HG03469 (cell line): Measurements from ENCODE around the gene KCND2.
"Not testable (repeated sequence)": the region's sequence is repeated elsewhere in the genome, so short reads cannot be mapped to it uniquely, and the experiment has no call there.

Experiments
- ATAC-seq: cut with Tn5 transposase; IDR thresholded peaks from one replicate; pipeline ENCODE4 v1.9.1; 2021; ENCODE audit warnings: mild to moderate bottlenecking, moderate library complexity, moderate number of reproducible peaks; ENCODE audit not compliant: unreplicated experiment

Gene KCND2

DNA sequence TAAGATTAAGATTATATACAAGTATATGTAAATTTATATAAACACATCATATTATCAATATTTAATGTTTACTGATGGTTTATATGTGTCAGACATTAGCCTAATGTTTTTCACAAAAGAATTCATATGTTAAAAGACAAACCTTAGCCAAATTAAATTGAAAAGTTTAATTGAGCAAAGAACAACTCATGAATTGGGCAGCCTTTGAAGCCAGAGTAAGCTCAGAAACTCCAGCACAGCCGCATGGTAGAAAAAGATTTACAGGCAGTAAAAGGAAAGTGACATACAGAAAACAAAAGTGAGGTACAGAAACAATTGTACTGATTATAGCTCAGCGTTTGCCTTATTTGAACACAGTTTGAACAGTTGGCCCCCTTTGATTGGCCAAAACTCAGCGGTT lies 460.9 kb downstream of the KCND2 start:
- ATAC-seq: no peak

DNA sequence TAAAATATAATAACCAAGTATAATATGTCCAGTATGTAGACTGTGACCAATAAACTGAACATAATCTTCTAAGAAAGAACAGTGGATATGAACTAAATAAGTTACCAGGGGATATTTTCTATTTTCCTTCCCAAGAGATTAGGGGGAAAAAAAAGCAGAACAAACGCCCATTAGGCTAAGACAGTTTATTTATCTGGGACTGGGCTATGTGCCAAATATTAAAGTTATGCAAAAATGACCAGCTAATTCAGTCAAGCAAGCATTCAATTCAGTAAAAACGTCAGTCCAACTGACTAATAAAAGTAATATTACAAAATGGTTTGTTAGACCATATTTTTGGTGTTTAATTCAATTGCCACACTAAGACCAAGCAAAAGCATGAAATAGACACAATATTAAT lies 462.8 kb downstream of the KCND2 start:
- ATAC-seq: no peak

DNA sequence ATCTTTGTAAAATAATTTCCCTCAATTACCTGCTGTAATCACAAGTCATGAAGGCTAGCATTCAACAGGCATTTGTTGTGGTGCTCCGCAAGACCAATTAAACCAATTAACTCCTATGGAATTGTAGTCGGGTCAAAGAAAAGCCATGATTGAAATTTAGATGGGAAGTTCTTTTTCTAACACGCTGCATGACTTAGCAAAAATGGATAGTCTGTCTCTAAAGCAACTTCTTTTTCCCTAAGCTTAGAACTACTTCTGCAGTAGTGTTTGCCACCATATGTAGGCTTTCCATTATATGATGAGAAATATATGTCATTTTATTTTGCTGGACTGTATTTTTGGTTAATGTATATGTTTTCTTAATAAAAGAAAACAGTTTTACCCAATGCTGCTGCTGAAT lies 465.8 kb downstream of the KCND2 start:
- no peak for ATAC-seq

DNA sequence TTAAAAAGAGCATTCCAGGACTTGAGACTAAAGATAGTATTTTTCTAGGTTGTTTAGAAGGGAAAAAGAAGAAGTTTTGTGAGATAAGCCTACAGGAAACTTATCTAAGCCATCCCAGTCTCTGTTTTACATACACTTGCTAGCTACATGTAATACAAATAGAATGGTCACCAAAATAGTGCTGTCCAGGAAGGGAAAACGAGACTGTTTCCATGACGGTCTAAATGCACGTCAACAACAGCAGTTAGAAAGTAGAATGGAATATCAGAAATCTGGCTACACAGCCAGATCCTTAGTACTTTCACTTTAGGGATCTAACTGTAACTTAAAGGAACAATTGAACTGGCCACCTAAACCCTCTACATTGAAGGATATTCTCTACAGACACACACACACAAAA lies 467.4 kb downstream of the KCND2 start:
- ATAC-seq: no peak

DNA sequence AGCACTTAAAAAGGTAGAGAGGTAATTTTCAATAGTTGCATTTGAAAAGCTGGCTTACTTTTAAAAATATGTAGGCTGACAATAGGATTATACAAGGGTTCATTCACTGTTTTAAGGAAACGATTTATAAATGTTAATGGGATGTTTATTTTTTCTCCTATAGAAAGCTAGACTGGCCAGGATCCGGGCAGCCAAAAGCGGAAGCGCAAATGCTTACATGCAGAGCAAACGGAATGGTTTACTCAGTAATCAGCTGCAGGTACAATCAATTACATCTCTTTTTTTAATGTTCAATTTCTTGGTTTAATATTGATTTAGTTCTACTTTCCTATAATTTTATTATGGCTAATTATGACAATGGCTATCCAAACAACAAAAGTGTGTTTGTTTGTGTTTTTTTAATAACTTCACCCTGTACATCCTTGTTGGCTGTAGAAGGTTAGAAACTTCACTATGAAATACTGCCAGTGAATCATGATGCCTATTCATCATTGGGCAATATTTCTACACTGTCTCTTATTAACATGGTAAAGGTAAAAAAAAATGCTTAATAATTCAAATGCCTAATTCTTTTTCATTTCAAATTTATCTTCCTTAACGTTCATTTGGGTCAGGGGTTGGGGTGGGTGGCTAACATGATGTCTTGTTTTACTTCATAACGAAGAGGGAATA lies 468.5 kb downstream of the KCND2 start:
- no peak for ATAC-seq

DNA sequence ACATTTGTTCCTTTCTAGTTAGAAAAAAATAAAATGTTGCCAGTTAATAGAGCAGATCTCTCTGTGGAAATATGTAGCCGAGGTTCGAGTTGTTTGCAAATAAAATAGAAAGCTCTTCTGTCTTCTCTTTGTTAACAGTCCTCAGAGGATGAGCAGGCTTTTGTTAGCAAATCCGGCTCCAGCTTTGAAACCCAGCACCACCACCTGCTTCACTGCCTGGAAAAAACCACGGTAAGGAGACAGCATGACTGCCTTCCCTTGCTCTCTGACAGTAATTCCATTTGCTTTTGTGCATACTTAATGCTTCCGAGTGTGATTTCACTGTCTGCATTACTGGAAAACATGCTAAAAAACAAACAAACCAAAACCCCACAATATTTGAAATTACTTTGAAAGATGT lies 469.4 kb downstream of the KCND2 start:
- no peak for ATAC-seq

DNA sequence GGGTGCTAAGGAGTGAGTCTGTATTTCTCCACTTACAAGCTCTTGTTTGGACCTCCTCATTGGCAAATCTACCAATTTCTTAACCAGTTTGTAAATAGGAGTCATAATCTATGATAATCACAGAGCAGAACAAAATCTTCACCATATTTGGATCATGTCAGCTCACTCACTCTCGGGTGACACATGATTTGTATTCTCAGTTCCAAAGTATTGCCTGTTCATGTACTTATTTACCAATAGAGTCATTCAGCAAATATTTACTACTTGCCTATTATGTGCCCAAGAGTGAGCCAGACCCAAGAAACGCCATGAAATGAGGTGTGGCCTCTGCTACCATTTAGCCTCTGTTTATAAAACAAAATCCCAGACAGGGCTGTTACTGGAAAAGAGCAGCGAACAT lies 470.2 kb downstream of the KCND2 start:
- ATAC-seq: no peak

DNA sequence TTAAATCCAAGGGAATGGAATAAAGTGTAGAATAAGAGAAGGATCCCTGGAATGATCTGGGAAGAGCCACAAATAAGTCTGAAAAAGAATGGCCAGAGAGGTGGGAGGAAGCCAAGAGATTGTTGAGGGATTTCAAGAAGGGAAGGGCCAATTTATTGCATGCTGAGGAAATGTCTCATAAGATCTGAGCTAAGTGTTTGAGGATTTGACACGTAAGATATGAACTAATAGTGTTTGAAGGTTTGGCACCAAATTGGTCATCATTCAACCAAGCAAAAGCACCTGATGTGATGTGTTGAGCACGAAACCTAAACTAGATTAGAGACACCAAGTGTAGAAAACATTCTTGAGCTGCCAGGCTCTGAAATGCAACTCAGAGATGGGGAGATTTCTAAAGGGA lies 487.1 kb downstream of the KCND2 start:
- ATAC-seq: peak; percentile 61

DNA sequence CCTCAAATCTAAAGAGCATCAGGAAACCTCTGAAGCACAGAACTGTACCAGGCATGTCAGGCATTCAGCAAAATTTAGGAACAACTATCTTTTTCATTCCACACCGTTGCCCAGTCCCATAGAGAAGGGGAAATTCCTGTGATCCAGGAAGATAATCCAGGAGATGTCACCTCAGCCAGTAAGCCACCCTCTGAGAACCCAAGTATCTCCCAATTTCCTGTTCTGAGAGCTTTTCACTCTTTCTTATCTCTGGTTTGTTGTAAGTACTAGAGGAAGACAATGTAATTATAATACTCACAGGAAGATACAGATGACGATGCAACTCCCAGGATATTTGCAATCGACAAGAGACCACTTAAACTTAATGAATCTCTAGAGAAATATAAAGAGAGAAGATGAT lies 487.9 kb downstream of the KCND2 start:
- ATAC-seq: no peak

DNA sequence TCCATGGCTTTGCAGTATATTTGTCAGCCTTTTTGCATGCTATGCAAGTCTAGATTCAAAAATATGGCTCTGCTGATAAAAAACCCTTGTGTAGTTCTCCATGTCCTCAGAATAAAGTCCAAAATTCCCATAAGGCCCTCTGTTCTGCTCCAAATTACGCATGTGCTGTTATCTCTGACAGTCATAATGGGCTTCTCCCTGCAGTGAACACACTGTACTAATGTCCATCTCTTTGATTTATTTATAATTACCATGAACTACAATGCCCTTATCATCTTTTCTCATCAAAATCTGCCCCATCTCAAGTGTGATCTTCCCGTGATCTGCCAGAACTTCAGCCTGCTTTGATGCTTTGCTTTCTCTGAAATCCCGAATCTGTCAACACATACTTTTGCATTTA lies 497.2 kb downstream of the KCND2 start:
- no peak for ATAC-seq

DNA sequence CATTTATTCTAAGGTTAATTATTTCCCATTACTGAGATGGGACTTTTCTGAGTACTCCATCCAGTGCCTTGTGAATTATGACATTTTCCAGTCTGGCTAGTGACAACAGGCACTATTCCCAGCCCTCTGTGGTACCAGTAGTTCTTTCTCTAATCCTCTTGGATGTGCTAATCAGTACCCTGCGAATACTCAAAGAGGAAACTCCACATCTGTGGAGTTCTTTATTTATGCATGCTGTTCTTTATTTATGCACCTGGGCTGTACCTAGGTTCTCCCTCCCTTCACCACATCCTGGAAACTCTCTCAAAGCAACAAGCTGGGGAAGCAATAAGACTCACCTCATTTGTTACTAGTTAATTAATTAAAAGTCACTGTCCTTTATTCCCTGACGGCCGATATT lies 501.5 kb downstream of the KCND2 start:
- ATAC-seq: no peak

DNA sequence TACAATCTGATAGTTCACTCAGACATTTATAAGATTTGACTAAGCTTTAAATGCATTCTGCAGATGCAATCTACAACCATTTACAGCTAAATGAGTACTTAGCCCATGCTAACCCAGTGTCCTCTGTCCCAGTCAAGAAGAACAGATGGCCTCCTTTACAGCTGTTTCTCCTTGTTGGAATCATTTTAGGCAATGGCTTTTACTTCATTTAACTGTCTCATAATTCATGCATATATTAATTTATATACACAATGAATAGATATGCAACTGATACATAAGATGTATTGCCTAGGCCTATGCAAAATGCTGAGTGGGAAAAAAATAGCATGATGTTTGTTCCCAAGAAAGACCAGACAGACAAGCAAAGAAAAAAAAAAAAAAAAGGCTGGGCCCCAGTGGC lies 502.8 kb downstream of the KCND2 start:
- no peak for ATAC-seq

DNA sequence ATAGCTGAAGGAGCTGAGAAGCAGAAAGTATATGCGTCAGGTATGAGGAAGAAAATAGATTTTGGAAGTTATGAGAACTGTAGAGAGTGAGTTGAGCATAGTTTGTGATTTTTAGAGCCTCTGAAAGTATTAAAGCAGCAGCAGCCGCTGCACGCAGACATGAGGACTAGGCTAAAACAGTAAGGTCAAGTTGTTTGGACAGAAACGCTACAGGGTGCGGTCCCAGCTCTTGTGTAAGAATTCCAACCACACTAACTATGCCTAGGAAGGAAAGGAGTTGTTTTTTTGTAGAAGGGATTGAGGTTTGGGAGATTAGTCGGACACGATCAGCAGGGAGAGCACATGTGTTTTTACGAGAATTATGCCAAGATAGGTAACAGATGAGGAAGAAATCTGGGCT lies 506.1 kb downstream of the KCND2 start:
- ATAC-seq: not testable (repeated sequence)

DNA sequence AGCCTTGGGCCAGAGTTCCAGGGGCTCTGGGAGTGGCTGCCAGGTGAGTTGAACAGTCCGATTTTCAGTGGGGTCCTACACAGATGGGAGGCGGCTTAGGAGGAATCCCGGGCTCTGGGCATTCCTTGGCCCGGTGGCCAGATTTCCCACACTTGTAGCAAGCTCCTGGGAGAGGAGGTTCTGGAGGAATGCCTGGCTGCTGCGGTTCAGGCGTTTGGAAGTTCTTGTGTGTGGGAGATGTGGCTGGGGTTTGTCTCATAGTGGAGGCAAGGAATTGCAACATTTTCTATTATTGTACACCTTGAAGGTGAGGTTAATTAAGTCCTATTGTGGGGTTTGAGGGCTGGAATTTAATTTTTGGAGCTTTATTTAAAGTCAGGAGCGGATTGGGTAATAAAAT lies 507.5 kb downstream of the KCND2 start:
- ATAC-seq: not testable (repeated sequence)

DNA sequence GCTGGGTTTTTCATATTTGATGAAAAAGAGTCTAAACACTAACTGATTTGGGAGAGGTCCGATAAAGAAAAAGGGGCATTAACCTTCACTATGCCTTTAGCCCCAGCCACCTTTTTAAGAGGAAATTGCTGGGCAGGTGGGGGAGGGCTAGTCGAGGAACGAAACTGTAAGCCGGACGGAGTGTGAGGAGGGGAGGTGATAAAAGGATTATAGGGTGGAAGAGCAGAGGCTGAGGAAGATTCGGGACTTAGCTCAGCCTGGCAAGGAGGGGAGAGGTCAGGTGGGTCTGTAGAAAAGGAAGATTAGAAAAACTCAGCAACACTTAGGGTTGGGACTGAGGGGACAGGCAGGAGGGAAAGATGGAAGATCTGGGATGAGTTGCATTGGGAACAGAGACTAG lies 508.0 kb downstream of the KCND2 start:
- no peak for ATAC-seq

DNA sequence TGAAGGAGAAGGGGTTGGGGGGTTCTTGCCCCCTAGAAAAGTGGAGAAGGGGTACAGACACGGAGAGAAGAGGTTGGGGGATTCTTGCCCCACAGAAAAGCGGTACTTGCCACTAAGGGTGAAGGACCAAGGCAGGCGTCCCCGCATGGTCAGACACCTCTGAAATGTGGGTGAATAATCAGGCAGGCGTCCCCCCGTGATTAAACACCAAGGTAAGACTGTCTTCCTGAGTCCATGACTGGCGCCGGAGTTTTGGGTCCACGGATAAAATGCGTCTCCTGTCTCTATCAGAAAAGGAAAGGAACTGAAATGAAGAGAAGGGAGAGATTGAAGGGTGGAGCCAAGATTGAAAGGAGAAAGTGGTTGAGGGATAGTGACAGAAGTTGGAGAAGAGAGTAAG lies 508.9 kb downstream of the KCND2 start:
- ATAC-seq: not testable (repeated sequence)

DNA sequence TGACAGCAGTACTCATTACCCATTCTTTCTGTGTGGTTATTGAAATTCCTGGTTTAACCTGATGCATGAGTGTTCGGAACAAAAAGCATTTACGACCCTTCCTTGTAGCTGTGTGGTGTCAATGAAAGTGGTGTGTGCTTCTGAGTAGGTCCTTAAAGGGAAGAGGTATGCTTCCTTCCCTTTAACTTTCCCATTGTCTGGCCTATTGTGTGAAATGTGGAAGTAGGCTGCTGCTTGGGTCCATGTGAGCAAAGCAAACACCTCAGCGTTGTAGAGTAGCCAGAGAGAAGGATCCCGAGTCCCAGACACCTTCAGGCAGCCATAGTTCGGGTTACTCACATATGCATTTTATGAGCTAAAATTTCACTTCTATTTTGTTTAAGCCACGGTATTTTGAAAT lies 510.3 kb downstream of the KCND2 start:
- no peak for ATAC-seq

DNA sequence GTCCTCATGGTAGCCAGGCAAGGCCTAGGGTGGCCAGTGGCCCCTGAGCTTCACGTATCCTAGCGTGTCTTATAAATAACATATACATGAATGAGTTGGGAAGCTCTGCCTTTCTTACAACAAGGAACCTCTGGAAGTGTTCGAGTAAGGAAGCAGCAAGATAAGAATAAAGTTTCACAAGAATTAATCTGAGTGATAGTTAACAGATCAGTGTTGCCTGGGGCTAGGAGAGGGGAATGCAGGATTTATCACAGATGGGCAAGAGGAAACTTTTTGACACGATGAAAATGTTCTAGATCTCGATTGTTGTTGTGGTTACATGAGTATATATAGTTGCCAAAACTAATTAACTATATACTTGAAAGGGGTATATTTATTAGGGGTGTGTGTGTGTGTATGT lies 510.7 kb downstream of the KCND2 start:
- ATAC-seq: no peak

DNA sequence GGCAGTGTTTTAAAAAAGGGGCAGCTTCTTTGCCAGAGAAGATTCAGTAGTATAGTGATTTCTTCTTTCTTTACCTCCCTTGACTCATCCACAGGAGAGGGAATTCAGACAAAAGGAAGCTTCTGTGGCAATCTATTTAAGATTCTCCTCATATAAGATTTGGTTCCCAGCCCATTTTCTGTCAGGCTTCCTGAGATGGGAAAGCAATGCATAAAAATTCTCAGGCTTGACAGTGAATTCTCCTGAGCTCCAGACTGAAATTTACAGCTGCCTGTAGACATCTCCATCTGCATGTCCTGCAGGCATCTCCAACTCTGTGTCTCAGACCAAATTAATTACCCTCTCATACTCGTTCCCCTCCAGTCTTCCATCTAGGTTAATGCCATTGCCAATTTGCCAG lies 512.1 kb downstream of the KCND2 start:
- no peak for ATAC-seq

DNA sequence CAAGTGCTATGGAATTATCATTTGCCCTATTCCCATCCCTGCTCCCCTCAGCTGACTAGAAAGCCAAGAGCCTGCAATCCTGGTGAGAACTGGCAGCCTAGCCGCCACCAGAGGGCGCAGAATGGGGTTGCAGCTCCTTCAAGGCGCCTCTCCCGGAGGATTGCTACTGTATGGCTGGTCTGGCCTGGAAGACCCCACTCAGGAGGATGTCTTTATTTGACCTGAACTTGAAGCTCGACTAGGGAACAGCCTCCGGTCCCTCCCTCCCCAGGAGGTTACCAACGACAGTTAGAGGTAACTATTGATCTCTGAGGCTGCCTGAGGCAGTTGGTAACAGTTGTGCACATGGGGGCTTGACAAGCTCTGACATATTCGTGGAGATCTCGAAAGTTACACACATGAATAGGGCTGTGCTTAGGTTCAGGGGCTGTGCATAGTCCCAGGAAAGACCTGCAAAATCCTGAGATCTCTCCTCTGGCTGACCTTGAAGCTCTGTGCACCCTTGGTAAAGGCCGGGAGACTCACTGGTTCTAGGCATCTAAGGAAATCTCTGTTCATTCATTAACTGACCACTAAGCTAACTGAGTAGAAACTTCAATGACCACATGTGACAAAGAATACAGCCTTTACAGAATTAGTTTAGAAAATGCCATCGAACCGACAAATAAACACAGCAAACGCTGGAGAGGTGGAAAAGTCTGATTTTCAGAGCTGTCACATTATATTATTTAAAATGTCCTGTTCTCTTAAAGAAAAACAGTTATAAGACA lies 519.3 kb downstream of the KCND2 start:
- ATAC-seq: peak; percentile 75

DNA sequence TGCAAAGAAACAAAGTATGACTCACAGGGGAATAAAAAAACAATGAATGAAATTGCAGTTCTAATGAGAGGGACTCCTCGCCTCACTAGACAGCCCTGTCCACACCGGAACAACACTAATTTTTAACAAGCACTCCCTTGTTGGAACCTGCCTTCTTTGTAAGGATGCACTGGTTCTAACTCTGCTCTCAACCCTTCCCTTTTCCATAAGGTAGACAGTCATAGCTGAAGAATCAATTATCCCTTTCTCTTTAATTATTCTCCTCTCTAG lies 519.8 kb downstream of the KCND2 start:
- ATAC-seq: no peak

DNA sequence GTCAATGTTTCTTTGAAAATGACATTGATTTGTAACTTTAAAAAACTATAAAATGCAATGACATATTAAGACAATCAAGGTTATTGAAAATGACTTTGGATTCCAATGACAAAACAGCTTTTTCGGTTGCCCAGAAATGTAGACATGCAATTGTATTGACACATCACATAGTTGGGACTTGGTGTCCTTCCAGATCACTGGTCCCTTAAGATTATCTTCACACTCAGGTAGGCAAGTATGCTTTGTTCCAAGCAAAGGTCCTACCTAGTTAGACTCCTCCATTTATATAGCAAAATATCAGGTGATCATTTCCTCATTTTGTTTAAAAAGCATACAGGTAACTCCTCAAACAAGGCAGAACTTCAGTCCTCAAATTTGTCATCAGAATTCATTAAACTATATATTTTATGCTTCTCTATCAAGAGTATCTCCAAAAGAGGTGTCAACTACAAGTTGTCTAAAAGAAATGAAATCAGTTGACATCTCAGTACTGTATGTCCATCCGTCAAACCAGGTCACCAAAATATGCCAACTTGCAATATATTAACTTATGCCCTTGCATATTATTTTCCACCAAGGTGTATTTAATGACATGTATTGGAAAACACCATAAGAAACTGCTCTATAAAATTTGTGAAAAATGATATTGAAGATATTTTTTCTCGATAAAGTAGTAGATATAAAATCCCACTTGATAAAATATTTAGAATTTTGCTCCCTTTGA lies 520.4 kb downstream of the KCND2 start:
- ATAC-seq: no peak
